Neural progenitor cell (in vitro differentiated cells): Measurements from ENCODE around the gene CCDC201. TPM values are rescaled to one million over a fixed set of nuclear protein-coding genes. Genes with fewer than 3 reads are reported as not detected.

ENCODE experiments used
- DNase-seq: peaks from one replicate; pipeline ENCODE4 v3.0.0-alpha.2; 2016; ENCODE audit warnings: low spot score
- H2AFZ ChIP-seq: fragments of 200-600 bp; sonication (generic); replicated peaks from 2 replicates; pipeline ENCODE4 v1.6.1; 2016; ENCODE audit warnings: antibody characterized with exemption
- H3F3A ChIP-seq: fragments of 200-600 bp; sonication (generic); 2 replicates; pipeline ENCODE4 v1.6.1; 2016; ENCODE audit warnings: antibody characterized with exemption, low read depth
- H3K27ac ChIP-seq: fragments of 200-600 bp; sonication (generic); 2 replicates; pipeline ENCODE4 v1.5.1; 2016; ENCODE audit warnings: mild to moderate bottlenecking
- H3K27me3 ChIP-seq: fragments of 200-600 bp; sonication (generic); 2 replicates; pipeline ENCODE4 v1.6.1; 2016; ENCODE audit warnings: mild to moderate bottlenecking, moderate library complexity
- H3K36me3 ChIP-seq: fragments of 200-600 bp; sonication (generic); 2 replicates; pipeline ENCODE4 v1.5.1; 2016
- H3K4me1 ChIP-seq: fragments of 200-600 bp; sonication (generic); 2 replicates; pipeline ENCODE4 v1.6.1; 2016; ENCODE audit warnings: mixed run types
- H3K4me2 ChIP-seq: fragments of 200-600 bp; sonication (generic); 2 replicates; pipeline ENCODE4 v1.6.1; 2016
- H3K4me3 ChIP-seq: fragments of 200-600 bp; sonication (generic); 2 replicates; pipeline ENCODE4 v1.5.1; 2016
- H3K79me2 ChIP-seq: fragments of 200-600 bp; sonication (generic); 2 replicates; pipeline ENCODE4 v1.6.1; 2016; ENCODE audit warnings: low read depth
- H3K9ac ChIP-seq: fragments of 200-600 bp; sonication (generic); 2 replicates; pipeline ENCODE4 v1.6.1; 2016
- H3K9me3 ChIP-seq: fragments of 200-600 bp; sonication (generic); 2 replicates; pipeline ENCODE4 v1.5.1; 2016; ENCODE audit warnings: low read depth
- H4K20me1 ChIP-seq: fragments of 200-600 bp; sonication (generic); 2 replicates; pipeline ENCODE4 v1.6.1; 2016; ENCODE audit warnings: low read depth
- H3K27ac Mint-ChIP-seq: 3 replicates; pipeline ENCODE4 v1.8.0; 2021; ENCODE audit warnings: mixed read lengths
- H3K27me3 Mint-ChIP-seq: 2 replicates; pipeline ENCODE4 v1.8.0; 2022; ENCODE audit warnings: low read depth, mild to moderate bottlenecking, inconsistent platforms, moderate library complexity, mixed read lengths; ENCODE audit not compliant: insufficient read depth
- H3K36me3 Mint-ChIP-seq: 3 replicates; pipeline ENCODE4 v1.8.0; 2021; ENCODE audit warnings: mixed read lengths
- H3K4me1 Mint-ChIP-seq: 3 replicates; pipeline ENCODE4 v1.8.0; 2021; ENCODE audit warnings: mixed read lengths
- H3K4me3 Mint-ChIP-seq: 3 replicates; pipeline ENCODE4 v1.8.0; 2021; ENCODE audit warnings: mild to moderate bottlenecking, moderate library complexity, mixed read lengths
- H3K9me3 Mint-ChIP-seq: 3 replicates; pipeline ENCODE4 v1.8.0; 2020; ENCODE audit warnings: mixed read lengths
- EZH2 ChIP-seq: fragments of 200-600 bp; sonication (generic); IDR thresholded peaks from 2 replicates; pipeline ENCODE4 v1.6.1; 2017; ENCODE audit warnings: antibody characterized with exemption, mild to moderate bottlenecking, moderate library complexity
- EZH2phosphoT487 ChIP-seq: fragments of 200-600 bp; sonication (generic); IDR thresholded peaks from 2 replicates; pipeline ENCODE4 v1.6.1; 2017; ENCODE audit warnings: antibody characterized with exemption
- total RNA-seq: library from RNA; depleted of rRNA; stranded (reverse); fragments of >200 nt; gene quantifications from 2 replicates; pipeline ENCODE4 v1.2.3, GENCODE V29; 2015; ENCODE audit warnings: low replicate concordance
- TF ChIP-seq, protein P1 (sequence below): fragments of 200-600 bp; sonication (generic); IDR thresholded peaks from 2 replicates; pipeline ENCODE4 v1.5.1; 2017; ENCODE audit warnings: antibody characterized with exemption, mild to moderate bottlenecking

Gene CCDC201
- total RNA-seq, 1 donor from 2014 or later: not detected

DNA sequence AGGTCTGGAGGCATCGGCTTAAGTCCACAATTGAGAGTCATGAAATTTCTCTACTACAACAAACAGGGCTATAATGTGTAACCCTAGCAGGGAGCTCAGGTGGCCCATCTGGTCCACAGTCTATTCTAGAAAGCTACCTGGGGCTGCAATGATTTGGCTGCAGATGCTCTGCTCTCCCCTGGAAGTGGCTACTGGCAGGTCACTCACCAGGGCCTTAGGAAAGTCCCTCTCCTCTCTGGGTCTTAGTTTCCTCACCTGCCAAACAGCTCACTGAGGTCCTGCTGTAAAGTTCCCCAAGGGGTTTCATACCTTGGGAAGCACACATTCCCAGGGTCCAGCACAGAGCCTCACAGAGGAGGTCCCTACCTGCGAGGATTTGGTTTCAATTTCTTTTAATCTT, 45.7 kb upstream of the CCDC201 start:
- Mint-ChIP-seq H3K4me1 (peaks cover 26% of the 10 kb centered on the region), H3K27me3 (peaks cover 42% of the 10 kb centered on the region), H3K27ac (no peak overlapping the region), H3K4me3 (no peak overlapping the region), H3K36me3 (no peaks in the 10 kb centered on the region), H3K9me3 (no peaks in the 10 kb centered on the region)
- H3K27ac ChIP-seq: no peak overlapping the region
- no peak overlapping the region for H3K4me3 ChIP-seq
- H3K4me2 ChIP-seq: no peak overlapping the region
- no peaks in the 10 kb centered on the region for H3K79me2 ChIP-seq
- peaks cover 14% of the 10 kb centered on the region for H3K4me1 ChIP-seq
- peaks cover 12% of the 10 kb centered on the region for H3F3A ChIP-seq
- H2AFZ ChIP-seq: no peak overlapping the region
- TF ChIP-seq EZH2phosphoT487 (no peak), EZH2 (no peak)
- TF ChIP-seq, protein P1, sequence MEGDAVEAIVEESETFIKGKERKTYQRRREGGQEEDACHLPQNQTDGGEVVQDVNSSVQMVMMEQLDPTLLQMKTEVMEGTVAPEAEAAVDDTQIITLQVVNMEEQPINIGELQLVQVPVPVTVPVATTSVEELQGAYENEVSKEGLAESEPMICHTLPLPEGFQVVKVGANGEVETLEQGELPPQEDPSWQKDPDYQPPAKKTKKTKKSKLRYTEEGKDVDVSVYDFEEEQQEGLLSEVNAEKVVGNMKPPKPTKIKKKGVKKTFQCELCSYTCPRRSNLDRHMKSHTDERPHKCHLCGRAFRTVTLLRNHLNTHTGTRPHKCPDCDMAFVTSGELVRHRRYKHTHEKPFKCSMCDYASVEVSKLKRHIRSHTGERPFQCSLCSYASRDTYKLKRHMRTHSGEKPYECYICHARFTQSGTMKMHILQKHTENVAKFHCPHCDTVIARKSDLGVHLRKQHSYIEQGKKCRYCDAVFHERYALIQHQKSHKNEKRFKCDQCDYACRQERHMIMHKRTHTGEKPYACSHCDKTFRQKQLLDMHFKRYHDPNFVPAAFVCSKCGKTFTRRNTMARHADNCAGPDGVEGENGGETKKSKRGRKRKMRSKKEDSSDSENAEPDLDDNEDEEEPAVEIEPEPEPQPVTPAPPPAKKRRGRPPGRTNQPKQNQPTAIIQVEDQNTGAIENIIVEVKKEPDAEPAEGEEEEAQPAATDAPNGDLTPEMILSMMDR: no peak
- H3K9ac ChIP-seq: no peak overlapping the region
- DNase-seq: no peak
- peaks cover 19% of the 10 kb centered on the region for H4K20me1 ChIP-seq
- H3K27me3 ChIP-seq: peaks cover 56% of the 10 kb centered on the region
- no peaks in the 10 kb centered on the region for H3K9me3 ChIP-seq
- no peaks in the 10 kb centered on the region for H3K36me3 ChIP-seq

DNA sequence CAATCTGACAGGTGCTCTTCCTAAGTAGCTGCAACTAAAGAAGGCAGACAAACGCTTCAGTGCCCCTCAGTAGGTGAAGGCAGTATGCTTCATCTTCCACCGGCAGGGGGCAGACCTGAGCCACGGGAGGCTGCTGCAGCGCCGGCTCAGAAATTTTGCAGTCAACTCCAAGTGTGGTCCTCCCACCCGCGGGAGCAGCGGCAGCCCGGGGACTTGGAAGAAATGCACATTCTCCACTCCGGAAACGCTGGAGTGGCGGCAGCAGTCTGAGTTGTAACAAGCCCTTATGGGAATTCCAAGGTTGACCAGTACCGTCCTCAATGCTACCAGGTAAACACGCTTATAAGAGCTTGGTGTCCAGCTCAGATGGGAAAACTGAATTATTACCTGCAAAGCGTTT, 44.8 kb upstream of the CCDC201 start:
- H3K27ac Mint-ChIP-seq: no peak overlapping the region
- Histone ChIP-seq H4K20me1 (peaks cover 19% of the 10 kb centered on the region), H3K9me3 (no peaks in the 10 kb centered on the region), H3K9ac (no peak overlapping the region), H2AFZ (no peak overlapping the region), H3K4me1 (peaks cover 10% of the 10 kb centered on the region), H3K27me3 (peaks cover 51% of the 10 kb centered on the region), H3K4me3 (no peak overlapping the region), H3K36me3 (no peaks in the 10 kb centered on the region), H3K4me2 (no peak overlapping the region), H3K27ac (no peak overlapping the region), H3K79me2 (no peaks in the 10 kb centered on the region), H3F3A (peaks cover 5% of the 10 kb centered on the region)
- peaks cover 19% of the 10 kb centered on the region for H3K4me1 Mint-ChIP-seq
- DNase-seq: peak; percentile 84
- no peak for TF ChIP-seq EZH2phosphoT487
- TF ChIP-seq, protein P1: peak; percentile 95
- TF ChIP-seq EZH2: no peak
- no peaks in the 10 kb centered on the region for H3K36me3 Mint-ChIP-seq
- H3K9me3 Mint-ChIP-seq: no peaks in the 10 kb centered on the region
- no peak overlapping the region for H3K4me3 Mint-ChIP-seq
- H3K27me3 Mint-ChIP-seq: peaks cover 40% of the 10 kb centered on the region

DNA sequence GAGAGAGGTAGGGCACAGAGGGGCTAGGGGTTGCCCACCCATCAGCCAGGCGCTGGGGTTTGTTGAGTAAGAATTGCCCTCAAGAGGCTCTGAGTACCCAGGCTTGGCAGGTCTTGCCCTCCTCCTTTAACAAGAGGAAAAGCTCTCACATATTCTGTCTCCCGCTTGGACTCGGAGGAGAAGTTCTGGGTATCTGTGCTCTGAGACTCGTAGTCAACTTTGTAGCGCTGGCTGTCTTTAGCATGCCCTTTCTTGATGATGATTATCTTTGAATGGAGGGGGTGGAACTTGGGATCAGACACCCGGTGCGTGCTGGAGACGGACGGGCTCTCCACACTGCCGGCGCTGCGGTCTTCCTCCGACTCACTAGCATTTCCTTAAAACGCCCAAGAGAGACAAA, 44.2 kb upstream of the CCDC201 start:
- peaks cover 45% of the 10 kb centered on the region for H3K27me3 ChIP-seq
- no peak overlapping the region for H3K27ac Mint-ChIP-seq

More for the DNA sequence above, 44.2 kb upstream of the CCDC201 start:
- Histone ChIP-seq H3F3A (peaks cover 3% of the 10 kb centered on the region), H3K4me1 (peaks cover 8% of the 10 kb centered on the region), H3K9me3 (no peaks in the 10 kb centered on the region), H3K79me2 (no peaks in the 10 kb centered on the region), H2AFZ (no peak overlapping the region), H3K27ac (no peak overlapping the region), H3K4me3 (no peak overlapping the region), H3K4me2 (no peak overlapping the region), H3K36me3 (no peaks in the 10 kb centered on the region), H4K20me1 (peaks cover 19% of the 10 kb centered on the region), H3K9ac (no peak overlapping the region)
- TF ChIP-seq EZH2 (no peak), EZH2phosphoT487 (no peak)
- TF ChIP-seq, protein P1: no peak
- Mint-ChIP-seq H3K4me1 (peaks cover 13% of the 10 kb centered on the region), H3K36me3 (no peaks in the 10 kb centered on the region), H3K4me3 (no peak overlapping the region), H3K27me3 (peaks cover 35% of the 10 kb centered on the region), H3K9me3 (no peaks in the 10 kb centered on the region)
- DNase-seq: no peak
